ENCODE measurements around the gene ACOT7. TPM values are rescaled to one million over a fixed set of nuclear protein-coding genes. Genes with fewer than 3 reads are reported as not detected.

The ACOT7 gene
- total and polyA plus RNA-seq, 2 of the 13 experiments (the other 11 are each of a cell fraction or from before 2014, with no cell fraction given) = 33.0 to 55.8 TPM

- TF ChIP-seq TIGD3 (CRISPR knock-in tag; IDR thresholded peaks at IDR 0.05; ENCODE audit: borderline replicate concordance) (no peak), ZNF562 (CRISPR knock-in tag; IDR thresholded peaks at IDR 0.05; ENCODE audit: borderline replicate concordance) (no peak), ZUFSP (CRISPR knock-in tag; IDR thresholded peaks at IDR 0.05; ENCODE audit: borderline replicate concordance) (no peak)
Measured at GRCh38 chr1:6309564-6309963, 84.0 kb downstream of the ACOT7 start (continued).

DNA sequence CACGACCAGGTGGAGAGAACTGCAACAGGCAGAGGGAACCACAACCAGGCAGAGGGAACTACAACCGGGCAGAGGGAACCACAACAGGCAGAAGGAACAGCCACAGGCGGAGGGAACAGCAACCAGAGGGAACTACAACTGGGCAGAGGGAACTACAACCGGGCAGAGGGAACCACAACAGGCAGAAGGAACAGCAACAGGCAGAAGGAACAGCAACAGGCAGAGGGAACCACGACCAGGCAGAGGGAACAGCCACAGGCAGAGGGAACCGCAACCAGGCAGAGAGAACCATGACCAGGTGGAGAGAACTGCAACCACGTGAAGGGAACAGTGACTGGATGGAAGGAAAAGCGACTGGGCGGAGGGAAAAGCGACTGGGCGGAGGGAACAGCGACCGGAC is 85.1 kb downstream of the ACOT7 start:
- no peaks in the 10 kb centered on the region for H4K20me1 ChIP-seq (ENCODE audit: insufficient read depth, low read length)
- POLR2A ChIA-PET = no interaction called here
- no peak overlapping the region for H3K4me3 ChIP-seq (replicated peaks in 1 of 3; ENCODE audit: insufficient read depth in 1 of 3, low read depth in 2 of 3, low read length in 3 of 3)
- DNase-seq (ENCODE audit: low spot score) (no peak), ATAC-seq (no peak), FAIRE-seq (no peak)
- H3K9me3 ChIP-seq (ENCODE audit: low read length) = no peaks in the 10 kb centered on the region
- WGBS (ENCODE audit: low lambda C conversion rate) = 94% methylated on average over 13 of the region's 13 CpGs
- CTCF ChIA-PET (ENCODE audit: low intra/inter-chr PET ratio, low total read pairs) = no interaction called here
- no TSS peak for BruUV-seq (replicated peaks)
- no peaks in the 10 kb centered on the region for H3K79me2 ChIP-seq (ENCODE audit: insufficient read depth, low read length)
- H3K27me3 ChIP-seq (ENCODE audit: control insufficient read depth in 1 of 2, insufficient read depth in 2 of 2, low read length in 2 of 2) = no peaks in the 10 kb centered on the region
- no peak overlapping the region for H3K9ac ChIP-seq (ENCODE audit: insufficient read depth, low read depth, low read length)
- no peak overlapping the region for H3K4me2 ChIP-seq (ENCODE audit: low read depth, low read length)
- no peak overlapping the region for H3K27ac ChIP-seq (ENCODE audit: extremely low read length, insufficient read depth, low read length)
- intact Hi-C loops (cut with micrococcal nuclease; ENCODE audit: unreplicated experiment) = no loop called here
- TF ChIP-seq ZNF431 (CRISPR knock-in tag; IDR thresholded peaks at IDR 0.05; ENCODE audit: borderline replicate concordance, low read depth) (no peak), CEBPG (CRISPR knock-in tag; IDR thresholded peaks at IDR 0.05) (no peak), ZNF816 (CRISPR knock-in tag; IDR thresholded peaks at IDR 0.05; ENCODE audit: borderline replicate concordance) (no peak), ZNF30 (CRISPR knock-in tag; IDR thresholded peaks at IDR 0.05) (no peak), ZNF619 (CRISPR knock-in tag; IDR thresholded peaks at IDR 0.05) (no peak), SRY (CRISPR knock-in tag; IDR thresholded peaks at IDR 0.05) (no peak), TEAD3 (CRISPR knock-in tag; optimal IDR thresholded peaks at IDR 0.05; ENCODE audit: borderline replicate concordance) (no peak), AGO2 (optimal IDR thresholded peaks at IDR 0.05; ENCODE audit: low read depth, low read length) (no peak)
- TF ChIP-seq, protein P1, sequence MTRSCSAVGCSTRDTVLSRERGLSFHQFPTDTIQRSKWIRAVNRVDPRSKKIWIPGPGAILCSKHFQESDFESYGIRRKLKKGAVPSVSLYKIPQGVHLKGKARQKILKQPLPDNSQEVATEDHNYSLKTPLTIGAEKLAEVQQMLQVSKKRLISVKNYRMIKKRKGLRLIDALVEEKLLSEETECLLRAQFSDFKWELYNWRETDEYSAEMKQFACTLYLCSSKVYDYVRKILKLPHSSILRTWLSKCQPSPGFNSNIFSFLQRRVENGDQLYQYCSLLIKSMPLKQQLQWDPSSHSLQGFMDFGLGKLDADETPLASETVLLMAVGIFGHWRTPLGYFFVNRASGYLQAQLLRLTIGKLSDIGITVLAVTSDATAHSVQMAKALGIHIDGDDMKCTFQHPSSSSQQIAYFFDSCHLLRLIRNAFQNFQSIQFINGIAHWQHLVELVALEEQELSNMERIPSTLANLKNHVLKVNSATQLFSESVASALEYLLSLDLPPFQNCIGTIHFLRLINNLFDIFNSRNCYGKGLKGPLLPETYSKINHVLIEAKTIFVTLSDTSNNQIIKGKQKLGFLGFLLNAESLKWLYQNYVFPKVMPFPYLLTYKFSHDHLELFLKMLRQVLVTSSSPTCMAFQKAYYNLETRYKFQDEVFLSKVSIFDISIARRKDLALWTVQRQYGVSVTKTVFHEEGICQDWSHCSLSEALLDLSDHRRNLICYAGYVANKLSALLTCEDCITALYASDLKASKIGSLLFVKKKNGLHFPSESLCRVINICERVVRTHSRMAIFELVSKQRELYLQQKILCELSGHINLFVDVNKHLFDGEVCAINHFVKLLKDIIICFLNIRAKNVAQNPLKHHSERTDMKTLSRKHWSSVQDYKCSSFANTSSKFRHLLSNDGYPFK (CRISPR knock-in tag; IDR thresholded peaks at IDR 0.05; ENCODE audit: borderline replicate concordance) = no peak
- TF ChIP-seq, protein P2, sequence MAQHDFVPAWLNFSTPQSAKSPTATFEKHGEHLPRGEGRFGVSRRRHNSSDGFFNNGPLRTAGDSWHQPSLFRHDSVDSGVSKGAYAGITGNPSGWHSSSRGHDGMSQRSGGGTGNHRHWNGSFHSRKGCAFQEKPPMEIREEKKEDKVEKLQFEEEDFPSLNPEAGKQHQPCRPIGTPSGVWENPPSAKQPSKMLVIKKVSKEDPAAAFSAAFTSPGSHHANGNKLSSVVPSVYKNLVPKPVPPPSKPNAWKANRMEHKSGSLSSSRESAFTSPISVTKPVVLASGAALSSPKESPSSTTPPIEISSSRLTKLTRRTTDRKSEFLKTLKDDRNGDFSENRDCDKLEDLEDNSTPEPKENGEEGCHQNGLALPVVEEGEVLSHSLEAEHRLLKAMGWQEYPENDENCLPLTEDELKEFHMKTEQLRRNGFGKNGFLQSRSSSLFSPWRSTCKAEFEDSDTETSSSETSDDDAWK (CRISPR knock-in tag; IDR thresholded peaks at IDR 0.05) = no peak
- no peak overlapping the region for H2AFZ ChIP-seq (ENCODE audit: low read length)
- in situ Hi-C loops (cut with HindIII; ENCODE audit: extremely low pct_ligation_motif_present, low pct_unique_long_range_greater_than_20kb) = no loop called here
- H3K4me1 ChIP-seq (ENCODE audit: insufficient read depth, low read length) = no peaks in the 10 kb centered on the region
- H3K36me3 ChIP-seq (replicated peaks in 1 of 2; ENCODE audit: control insufficient read depth in 1 of 2, insufficient read depth in 2 of 2, low read length in 2 of 2) = peaks cover 2 to 7% of the 10 kb centered on the region in 2 experiments; a peak in 1 of 5 replicates

Measured in HepG2 (cell line).